Neural cell (in vitro differentiated cells): Measurements from ENCODE around the gene HS3ST3A1. TPM values are rescaled to one million over a fixed set of nuclear protein-coding genes. Genes with fewer than 3 reads are reported as not detected.

Source experiments
- H2AFZ ChIP-seq: fragments of 200-600, 300-800 bp; sonication (generic), shearing (Covaris generic); 2 replicates; pipeline ENCODE4 v1.6.0; 2014; ENCODE audit warnings: low read depth, mild to moderate bottlenecking, antibody characterized with exemption, low read length, moderate library complexity
- H3F3A ChIP-seq: fragments of 200-600 bp; shearing (Covaris generic); 2 replicates; pipeline ENCODE4 v1.6.1; 2016; ENCODE audit warnings: mild to moderate bottlenecking, moderate library complexity, mixed read lengths, antibody characterized with exemption, low read length; ENCODE audit not compliant: insufficient read depth, poor library complexity, severe bottlenecking
- H3K27ac ChIP-seq: fragments of 200-600, 300-800 bp; sonication (generic), shearing (Covaris generic); 2 replicates; pipeline ENCODE4 v1.5.1; 2014; ENCODE audit warnings: mild to moderate bottlenecking, low read length, moderate library complexity
- H3K27me3 ChIP-seq: fragments of 300-800, 200-600 bp; sonication (generic), shearing (Covaris generic); 2 replicates; pipeline ENCODE4 v1.6.0; 2014; ENCODE audit warnings: mild to moderate bottlenecking, low read depth, low read length, moderate library complexity; ENCODE audit not compliant: insufficient read depth
- H3K36me3 ChIP-seq: fragments of 300-800, 200-600 bp; sonication (generic), shearing (Covaris generic); 2 replicates; pipeline ENCODE4 v1.5.1; 2014; ENCODE audit warnings: mild to moderate bottlenecking, antibody characterized with exemption, low read length, moderate library complexity; ENCODE audit not compliant: insufficient read depth
- H3K4me2 ChIP-seq: fragments of 300-800, 200-600 bp; sonication (generic), shearing (Covaris generic); 2 replicates; pipeline ENCODE4 v1.6.0; 2014; ENCODE audit warnings: mild to moderate bottlenecking, low read length
- H3K4me3 ChIP-seq: fragments of 300-800, 200-600 bp; sonication (generic), shearing (Covaris generic); 2 replicates; pipeline ENCODE4 v1.5.1; 2014; ENCODE audit warnings: mild to moderate bottlenecking, low read length, moderate library complexity
- H3K79me2 ChIP-seq: fragments of 200-600 bp; shearing (Covaris generic); replicated peaks from 2 replicates; pipeline ENCODE4 v1.6.0; 2014; ENCODE audit warnings: mild to moderate bottlenecking, low read length, moderate library complexity; ENCODE audit not compliant: insufficient read depth
- H3K9ac ChIP-seq: fragments of 300-800, 200-600 bp; sonication (generic), shearing (Covaris generic); 2 replicates; pipeline ENCODE4 v1.6.1; 2016; ENCODE audit warnings: mild to moderate bottlenecking, low read length, mixed read lengths
- H3K9me2 ChIP-seq: fragments of 200-600 bp; shearing (Covaris generic); 2 replicates; pipeline ENCODE4 v1.6.1; 2016; ENCODE audit warnings: mild to moderate bottlenecking, low read length, mixed read lengths; ENCODE audit not compliant: insufficient read depth
- H3K9me3 ChIP-seq: fragments of 200-600, 300-800 bp; sonication (generic), shearing (Covaris generic); 2 replicates; pipeline ENCODE4 v1.6.1; 2016; ENCODE audit warnings: mild to moderate bottlenecking, mixed run types, low read length, moderate library complexity, mixed read lengths
- H4K20me1 ChIP-seq: fragments of 200-600 bp; shearing (Covaris generic); 2 replicates; pipeline ENCODE4 v1.6.1; 2016; ENCODE audit warnings: mild to moderate bottlenecking, mixed run types; ENCODE audit not compliant: insufficient read depth
- EP300 ChIP-seq: fragments of 450-650 bp; conservative IDR thresholded peaks from 2 replicates; pipeline ENCODE4 v1.6.1; 2014; ENCODE audit warnings: antibody characterized with exemption, mild to moderate bottlenecking, moderate library complexity; ENCODE audit not compliant: poor library complexity, severe bottlenecking
- EZH2 ChIP-seq: fragments of 200-600, 300-800 bp; shearing (Covaris generic), sonication (generic); IDR thresholded peaks from 2 replicates; pipeline ENCODE4 v1.6.1; 2014; ENCODE audit warnings: antibody characterized with exemption, low read length, borderline replicate concordance, mild to moderate bottlenecking; ENCODE audit not compliant: insufficient read depth, poor library complexity, severe bottlenecking
- MXI1 ChIP-seq: fragments of 450-650 bp; conservative IDR thresholded peaks from 2 replicates; pipeline ENCODE4 v1.6.1; 2014; ENCODE audit warnings: antibody characterized with exemption, mild to moderate bottlenecking; ENCODE audit not compliant: poor library complexity, severe bottlenecking
- POLR2AphosphoS5 ChIP-seq: IDR thresholded peaks from 2 replicates; pipeline ENCODE4 v1.6.1; 2012
- RAD21 ChIP-seq: fragments of 450-650 bp; conservative IDR thresholded peaks from 2 replicates; pipeline ENCODE4 v1.6.1; 2014; ENCODE audit warnings: antibody characterized with exemption, mild to moderate bottlenecking, moderate library complexity
- SMC3 ChIP-seq: fragments of 450-650 bp; conservative IDR thresholded peaks from 2 replicates; pipeline ENCODE4 v1.6.1; 2014; ENCODE audit warnings: antibody characterized with exemption, mild to moderate bottlenecking, moderate library complexity; ENCODE audit not compliant: poor library complexity
- TAF1 ChIP-seq: IDR thresholded peaks from 2 replicates; pipeline ENCODE4 v1.6.1; 2012; ENCODE audit warnings: low read depth
- polyA plus RNA-seq: library from polyadenylated mRNA; depleted of rRNA; stranded (reverse); fragments of >200 nt; gene quantifications from 2 replicates; pipeline ENCODE4 v1.2.3, GENCODE V29; 2014
- TF ChIP-seq, protein P1 (sequence below): fragments of 450-650 bp; IDR thresholded peaks from 2 replicates; pipeline ENCODE4 v1.5.1; 2014; ENCODE audit warnings: antibody characterized with exemption, mild to moderate bottlenecking, moderate library complexity; ENCODE audit not compliant: poor library complexity, severe bottlenecking
- TF ChIP-seq, protein P2 (sequence below): IDR thresholded peaks from 2 replicates; pipeline ENCODE4 v1.6.1; 2012; ENCODE audit warnings: borderline replicate concordance

Gene HS3ST3A1
- polyA plus RNA-seq, 1 donor from 2014 or later: 0.56 TPM

DNA sequence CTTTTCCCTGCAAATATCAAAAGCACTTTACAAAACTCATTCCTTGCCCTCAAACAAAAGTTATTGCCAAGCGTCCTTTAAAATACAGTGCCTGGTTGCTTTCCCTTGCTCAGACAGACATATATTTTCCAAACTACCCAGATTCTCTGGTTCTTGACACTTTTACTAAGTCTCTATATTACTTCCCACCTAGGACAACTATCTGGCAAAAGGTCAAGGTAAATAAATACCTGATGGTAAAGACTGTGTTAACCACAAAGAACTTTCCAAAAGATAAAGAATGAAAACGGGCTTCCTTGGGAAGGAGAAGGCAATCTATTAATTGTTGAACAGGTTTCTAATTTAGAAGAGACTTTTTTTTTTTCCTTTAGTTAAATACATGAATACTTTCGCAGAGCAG, 1.9 kb downstream of the HS3ST3A1 start:
- Histone ChIP-seq H3K9ac (no peak overlapping the region), H3K9me2 (no peaks in the 10 kb centered on the region), H3K79me2 (no peaks in the 10 kb centered on the region), H3K9me3 (no peaks in the 10 kb centered on the region), H3F3A (no peaks in the 10 kb centered on the region), H4K20me1 (no peaks in the 10 kb centered on the region), H3K4me2 (no peak overlapping the region), H3K36me3 (no peaks in the 10 kb centered on the region), H2AFZ (no peak overlapping the region), H3K27ac (no peak overlapping the region), H3K4me3 (no peak overlapping the region), H3K27me3 (peaks cover 45% of the 10 kb centered on the region)
- TF ChIP-seq TAF1: no peak
- TF ChIP-seq RAD21: no peak
- no peak for TF ChIP-seq MXI1
- no peak for TF ChIP-seq EZH2
- TF ChIP-seq, protein P1, sequence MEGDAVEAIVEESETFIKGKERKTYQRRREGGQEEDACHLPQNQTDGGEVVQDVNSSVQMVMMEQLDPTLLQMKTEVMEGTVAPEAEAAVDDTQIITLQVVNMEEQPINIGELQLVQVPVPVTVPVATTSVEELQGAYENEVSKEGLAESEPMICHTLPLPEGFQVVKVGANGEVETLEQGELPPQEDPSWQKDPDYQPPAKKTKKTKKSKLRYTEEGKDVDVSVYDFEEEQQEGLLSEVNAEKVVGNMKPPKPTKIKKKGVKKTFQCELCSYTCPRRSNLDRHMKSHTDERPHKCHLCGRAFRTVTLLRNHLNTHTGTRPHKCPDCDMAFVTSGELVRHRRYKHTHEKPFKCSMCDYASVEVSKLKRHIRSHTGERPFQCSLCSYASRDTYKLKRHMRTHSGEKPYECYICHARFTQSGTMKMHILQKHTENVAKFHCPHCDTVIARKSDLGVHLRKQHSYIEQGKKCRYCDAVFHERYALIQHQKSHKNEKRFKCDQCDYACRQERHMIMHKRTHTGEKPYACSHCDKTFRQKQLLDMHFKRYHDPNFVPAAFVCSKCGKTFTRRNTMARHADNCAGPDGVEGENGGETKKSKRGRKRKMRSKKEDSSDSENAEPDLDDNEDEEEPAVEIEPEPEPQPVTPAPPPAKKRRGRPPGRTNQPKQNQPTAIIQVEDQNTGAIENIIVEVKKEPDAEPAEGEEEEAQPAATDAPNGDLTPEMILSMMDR: no peak
- no peak for TF ChIP-seq EP300
- TF ChIP-seq POLR2AphosphoS5: no peak
- TF ChIP-seq SMC3: no peak
- TF ChIP-seq, protein P2, sequence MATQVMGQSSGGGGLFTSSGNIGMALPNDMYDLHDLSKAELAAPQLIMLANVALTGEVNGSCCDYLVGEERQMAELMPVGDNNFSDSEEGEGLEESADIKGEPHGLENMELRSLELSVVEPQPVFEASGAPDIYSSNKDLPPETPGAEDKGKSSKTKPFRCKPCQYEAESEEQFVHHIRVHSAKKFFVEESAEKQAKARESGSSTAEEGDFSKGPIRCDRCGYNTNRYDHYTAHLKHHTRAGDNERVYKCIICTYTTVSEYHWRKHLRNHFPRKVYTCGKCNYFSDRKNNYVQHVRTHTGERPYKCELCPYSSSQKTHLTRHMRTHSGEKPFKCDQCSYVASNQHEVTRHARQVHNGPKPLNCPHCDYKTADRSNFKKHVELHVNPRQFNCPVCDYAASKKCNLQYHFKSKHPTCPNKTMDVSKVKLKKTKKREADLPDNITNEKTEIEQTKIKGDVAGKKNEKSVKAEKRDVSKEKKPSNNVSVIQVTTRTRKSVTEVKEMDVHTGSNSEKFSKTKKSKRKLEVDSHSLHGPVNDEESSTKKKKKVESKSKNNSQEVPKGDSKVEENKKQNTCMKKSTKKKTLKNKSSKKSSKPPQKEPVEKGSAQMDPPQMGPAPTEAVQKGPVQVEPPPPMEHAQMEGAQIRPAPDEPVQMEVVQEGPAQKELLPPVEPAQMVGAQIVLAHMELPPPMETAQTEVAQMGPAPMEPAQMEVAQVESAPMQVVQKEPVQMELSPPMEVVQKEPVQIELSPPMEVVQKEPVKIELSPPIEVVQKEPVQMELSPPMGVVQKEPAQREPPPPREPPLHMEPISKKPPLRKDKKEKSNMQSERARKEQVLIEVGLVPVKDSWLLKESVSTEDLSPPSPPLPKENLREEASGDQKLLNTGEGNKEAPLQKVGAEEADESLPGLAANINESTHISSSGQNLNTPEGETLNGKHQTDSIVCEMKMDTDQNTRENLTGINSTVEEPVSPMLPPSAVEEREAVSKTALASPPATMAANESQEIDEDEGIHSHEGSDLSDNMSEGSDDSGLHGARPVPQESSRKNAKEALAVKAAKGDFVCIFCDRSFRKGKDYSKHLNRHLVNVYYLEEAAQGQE: no peak

DNA sequence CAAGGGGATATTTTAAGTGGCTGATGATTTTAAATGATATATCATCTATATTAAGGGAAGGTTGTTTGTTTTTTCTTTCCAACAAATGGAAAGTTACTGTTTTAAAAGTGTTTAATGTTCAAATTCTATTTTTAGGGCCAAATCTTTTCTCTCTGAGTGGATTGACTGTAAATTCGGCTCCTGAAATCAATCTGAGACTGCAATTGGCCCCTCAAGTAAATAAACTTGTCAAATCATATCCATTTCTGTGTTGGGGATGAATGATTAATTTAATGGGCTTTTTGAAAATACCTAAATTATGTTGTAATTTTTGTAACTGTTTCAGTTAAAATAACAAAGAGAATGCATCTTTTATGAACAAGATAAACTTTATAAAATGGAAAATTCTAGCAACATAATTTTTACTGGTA, 2.6 kb downstream of the HS3ST3A1 start:
- no peaks in the 10 kb centered on the region for H3K9me2 ChIP-seq
- H3K4me3 ChIP-seq: no peak overlapping the region
- no peak overlapping the region for H2AFZ ChIP-seq
- peaks cover 45% of the 10 kb centered on the region for H3K27me3 ChIP-seq
- TF ChIP-seq EZH2 (no peak), MXI1 (no peak), TAF1 (no peak)
- TF ChIP-seq, protein P1: no peak
- no peak overlapping the region for H3K27ac ChIP-seq
- no peaks in the 10 kb centered on the region for H3K79me2 ChIP-seq
- H3K9me3 ChIP-seq: no peaks in the 10 kb centered on the region
- no peak overlapping the region for H3K4me2 ChIP-seq
- no peaks in the 10 kb centered on the region for H3F3A ChIP-seq
- H3K36me3 ChIP-seq: no peaks in the 10 kb centered on the region
- H3K9ac ChIP-seq: no peak overlapping the region
- no peaks in the 10 kb centered on the region for H4K20me1 ChIP-seq
